ENCODE results near the gene TMEM141.

TMEM141 gene

DNA sequence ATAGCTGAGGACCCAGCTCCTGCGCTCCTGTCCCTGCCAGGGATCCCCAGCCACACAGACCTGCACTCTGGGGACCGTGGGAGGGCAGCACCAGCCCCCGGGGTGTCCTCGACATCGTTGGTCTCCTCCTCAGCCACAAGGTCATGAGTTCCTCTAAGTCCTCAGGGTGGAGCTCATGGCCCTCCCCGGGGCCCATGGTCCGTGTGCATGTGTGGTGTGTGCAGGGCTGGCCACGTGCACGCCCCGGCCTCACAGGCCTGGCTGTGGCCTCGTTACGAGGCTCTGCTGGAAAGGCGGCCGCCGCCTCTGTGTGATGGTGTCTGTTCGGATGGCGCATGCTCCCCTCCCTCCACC is 35.0 kb downstream of the TMEM141 start:
- in situ Hi-C loops (cut with MboI; ENCODE audit: low pct_unique_long_range_greater_than_20kb, low sequenced_read_pairs, unreplicated experiment) = no loop called here
- DNase-seq (ENCODE audit: low spot score) = no peak
- TF ChIP-seq, protein P1, sequence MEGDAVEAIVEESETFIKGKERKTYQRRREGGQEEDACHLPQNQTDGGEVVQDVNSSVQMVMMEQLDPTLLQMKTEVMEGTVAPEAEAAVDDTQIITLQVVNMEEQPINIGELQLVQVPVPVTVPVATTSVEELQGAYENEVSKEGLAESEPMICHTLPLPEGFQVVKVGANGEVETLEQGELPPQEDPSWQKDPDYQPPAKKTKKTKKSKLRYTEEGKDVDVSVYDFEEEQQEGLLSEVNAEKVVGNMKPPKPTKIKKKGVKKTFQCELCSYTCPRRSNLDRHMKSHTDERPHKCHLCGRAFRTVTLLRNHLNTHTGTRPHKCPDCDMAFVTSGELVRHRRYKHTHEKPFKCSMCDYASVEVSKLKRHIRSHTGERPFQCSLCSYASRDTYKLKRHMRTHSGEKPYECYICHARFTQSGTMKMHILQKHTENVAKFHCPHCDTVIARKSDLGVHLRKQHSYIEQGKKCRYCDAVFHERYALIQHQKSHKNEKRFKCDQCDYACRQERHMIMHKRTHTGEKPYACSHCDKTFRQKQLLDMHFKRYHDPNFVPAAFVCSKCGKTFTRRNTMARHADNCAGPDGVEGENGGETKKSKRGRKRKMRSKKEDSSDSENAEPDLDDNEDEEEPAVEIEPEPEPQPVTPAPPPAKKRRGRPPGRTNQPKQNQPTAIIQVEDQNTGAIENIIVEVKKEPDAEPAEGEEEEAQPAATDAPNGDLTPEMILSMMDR (IDR thresholded peaks at IDR 0.05; ENCODE audit: extremely low read depth, insufficient read depth, missing control alignments) = no peak

DNA sequence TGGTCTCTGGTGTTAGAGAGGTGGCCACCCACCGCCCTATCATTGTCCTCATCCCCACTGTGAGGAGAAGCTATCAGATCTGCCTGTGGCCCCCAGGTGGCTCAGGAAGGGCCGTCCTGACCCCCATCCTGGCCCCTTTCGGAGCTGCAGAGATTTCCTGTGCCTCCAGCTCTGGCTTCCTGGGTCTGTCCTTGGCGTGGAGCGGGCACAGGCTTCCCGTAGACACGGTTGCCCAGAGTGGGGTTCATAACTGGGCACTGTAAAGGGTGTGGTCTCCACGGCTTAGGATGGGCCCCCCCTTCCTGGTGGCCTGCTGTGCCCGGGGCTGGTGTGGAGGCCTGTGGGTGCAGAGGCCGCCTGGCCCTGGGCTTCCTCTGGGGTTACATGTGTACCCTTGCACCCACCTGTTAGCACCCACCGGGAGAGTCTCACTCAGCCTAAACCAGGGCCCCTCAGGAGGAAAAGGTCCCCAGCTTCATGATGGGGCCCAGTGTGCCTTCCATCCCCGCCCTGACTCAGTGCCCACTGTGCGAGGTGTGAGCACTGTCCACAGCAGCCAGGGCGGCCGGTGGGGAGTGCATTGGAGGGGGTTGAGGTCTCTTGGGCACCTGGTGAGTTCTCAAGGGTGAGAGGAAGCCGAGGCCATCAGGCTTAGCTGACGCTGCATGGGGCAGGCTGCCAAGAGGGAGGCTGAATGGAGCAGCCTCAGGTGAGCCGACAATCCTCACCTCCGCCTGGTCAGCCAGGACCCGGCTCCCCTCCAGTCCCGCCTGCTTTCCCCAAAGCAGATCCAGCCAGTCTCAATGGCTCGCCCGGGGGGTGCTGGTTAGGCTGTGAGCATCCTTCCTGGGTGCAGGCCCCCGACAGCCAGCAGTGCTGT is 35.8 kb downstream of the TMEM141 start:
- TF ChIP-seq, protein P1 (IDR thresholded peaks at IDR 0.05; ENCODE audit: extremely low read depth, insufficient read depth, missing control alignments) = no peak
- in situ Hi-C loops (cut with MboI; ENCODE audit: low pct_unique_long_range_greater_than_20kb, low sequenced_read_pairs, unreplicated experiment) = no loop called here
- DNase-seq (ENCODE audit: low spot score) = no peak

DNA sequence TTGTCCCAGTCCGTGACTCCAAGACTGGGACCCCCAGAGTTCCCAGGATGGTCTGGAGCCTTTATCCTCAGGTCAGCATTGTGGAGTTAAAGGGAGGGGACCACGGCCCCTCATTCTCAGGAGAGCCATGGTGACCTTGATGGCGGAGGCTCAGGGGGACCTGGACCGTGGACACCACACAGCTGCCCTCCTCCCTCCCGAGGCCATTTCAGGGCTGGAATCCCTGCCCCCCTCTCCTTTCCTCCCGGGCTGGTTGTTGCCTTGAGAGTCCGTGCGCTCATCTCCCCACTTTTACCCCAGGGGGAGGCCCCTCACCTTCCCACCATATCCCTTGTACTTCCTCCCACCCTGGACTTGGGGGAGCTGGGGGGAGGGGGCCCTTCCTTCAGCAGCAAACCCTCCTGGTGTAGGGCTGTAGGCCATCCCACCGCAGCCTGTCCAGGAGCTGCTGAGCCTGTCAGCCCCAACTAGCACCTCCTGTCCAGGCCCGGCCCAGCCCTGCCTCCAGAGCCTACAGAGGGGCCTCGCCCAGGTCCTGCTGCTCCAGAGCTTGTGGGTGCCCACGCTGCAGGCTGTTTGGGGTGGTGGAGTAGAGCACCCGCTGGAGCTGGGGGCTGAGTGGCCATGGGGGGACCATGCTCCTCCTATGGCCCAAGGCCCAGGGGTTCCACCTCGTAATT is 36.8 kb downstream of the TMEM141 start:
- DNase-seq (ENCODE audit: low spot score) = no peak
- in situ Hi-C loops (cut with MboI; ENCODE audit: low pct_unique_long_range_greater_than_20kb, low sequenced_read_pairs, unreplicated experiment) = no loop called here
- TF ChIP-seq, protein P1 (IDR thresholded peaks at IDR 0.05; ENCODE audit: extremely low read depth, insufficient read depth, missing control alignments) = no peak

DNA sequence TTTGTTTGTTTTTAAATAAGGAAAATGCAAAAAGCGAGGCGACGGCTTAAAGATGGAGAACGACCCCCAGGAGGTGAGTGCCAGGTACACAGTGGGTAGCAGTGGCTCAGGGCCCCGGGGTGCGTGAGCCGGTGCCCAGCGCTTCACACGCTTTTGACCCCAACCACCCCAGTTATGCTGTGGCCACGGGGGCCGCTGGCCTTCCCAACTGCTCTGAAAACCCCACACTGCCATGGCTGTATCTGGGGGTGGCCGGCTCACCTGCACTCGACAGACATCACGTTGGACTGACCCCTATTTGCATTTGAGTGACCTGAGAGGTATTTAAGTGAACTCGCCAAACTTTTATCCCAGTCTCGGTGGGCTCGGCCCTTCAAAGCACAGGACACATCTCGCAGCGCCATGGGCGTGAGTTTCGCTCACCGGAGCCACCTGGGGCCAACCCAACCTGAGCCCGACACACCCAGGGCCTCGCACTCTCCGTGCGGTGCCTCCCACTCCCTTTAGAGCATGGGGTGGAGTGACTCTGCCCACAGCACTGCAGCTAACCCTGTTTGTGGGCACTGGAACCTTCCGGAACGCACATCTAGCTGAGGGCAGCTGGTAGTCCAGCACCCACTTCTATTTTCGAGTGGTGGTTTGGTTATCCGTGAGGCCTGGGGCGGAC is 37.5 kb downstream of the TMEM141 start:
- no peak for DNase-seq (ENCODE audit: low spot score)
- TF ChIP-seq, protein P1 (IDR thresholded peaks at IDR 0.05; ENCODE audit: extremely low read depth, insufficient read depth, missing control alignments) = no peak
- in situ Hi-C loops (cut with MboI; ENCODE audit: low pct_unique_long_range_greater_than_20kb, low sequenced_read_pairs, unreplicated experiment) = no loop called here

DNA sequence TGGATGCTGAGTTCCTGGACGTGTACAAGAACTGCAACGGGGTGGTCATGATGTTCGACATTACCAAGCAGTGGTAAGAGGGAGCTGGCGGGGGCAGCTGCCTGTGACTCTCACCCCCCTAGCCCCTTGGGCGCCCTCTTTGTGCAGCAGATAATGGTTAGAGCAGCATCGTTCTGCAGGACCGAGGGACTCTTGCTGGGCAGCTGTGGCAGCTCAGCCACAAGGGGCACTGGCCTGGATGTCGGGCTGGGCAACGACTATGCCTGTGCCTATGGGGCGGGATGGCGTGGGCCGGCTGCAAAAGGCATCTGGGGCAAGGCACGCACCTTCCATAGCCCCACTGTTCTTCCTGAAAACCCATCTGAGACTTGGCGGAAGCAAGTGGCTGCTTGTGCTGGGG is 38.3 kb downstream of the TMEM141 start:
- TF ChIP-seq, protein P1 (IDR thresholded peaks at IDR 0.05; ENCODE audit: extremely low read depth, insufficient read depth, missing control alignments) = no peak
- in situ Hi-C loops (cut with MboI; ENCODE audit: low pct_unique_long_range_greater_than_20kb, low sequenced_read_pairs, unreplicated experiment) = no loop called here
- DNase-seq (ENCODE audit: low spot score) = no peak

DNA sequence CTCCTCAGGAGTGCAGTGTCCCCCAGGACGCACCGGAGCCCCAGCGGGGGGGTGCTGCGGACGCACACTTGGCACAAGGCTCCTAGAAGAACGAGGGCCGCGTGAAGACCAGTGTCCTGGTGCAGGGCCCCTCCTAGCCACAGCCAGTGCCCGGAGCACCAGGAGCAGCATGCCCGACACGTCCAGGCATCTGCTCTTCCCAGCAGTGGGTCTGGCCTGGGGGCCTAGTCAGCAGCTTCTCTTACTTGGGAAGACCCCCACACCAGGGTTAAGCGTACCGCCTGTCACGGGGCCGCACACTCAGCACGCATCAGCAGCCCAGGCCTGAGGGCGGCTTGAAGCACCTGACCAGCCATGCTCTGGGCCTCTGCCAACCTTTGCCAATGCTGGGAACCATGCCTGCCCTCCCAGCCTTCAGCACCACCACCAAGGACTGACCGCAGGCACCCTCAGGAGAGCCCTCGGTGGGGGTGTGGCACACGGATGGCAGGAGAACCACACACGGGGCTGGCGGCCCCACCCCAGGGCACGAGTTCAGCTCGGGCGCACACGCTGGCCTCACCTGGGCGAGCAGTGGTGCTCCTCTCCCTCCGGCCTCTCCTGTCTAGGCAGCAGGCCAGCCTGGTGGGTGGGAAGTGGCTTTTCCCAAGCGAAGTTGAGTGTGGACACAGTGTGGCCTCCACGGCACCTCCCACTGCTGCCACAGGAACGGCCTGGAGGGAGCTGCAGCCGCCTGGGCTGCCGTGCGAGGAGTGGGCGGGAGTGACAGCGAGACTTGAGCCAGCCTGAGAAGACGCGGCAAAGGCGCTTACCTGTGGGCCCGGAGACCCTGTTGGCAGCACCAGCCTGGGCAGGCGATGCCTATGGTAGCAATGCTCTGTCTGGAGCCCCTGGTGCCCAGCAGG is 39.1 kb downstream of the TMEM141 start:
- in situ Hi-C loops (cut with MboI; ENCODE audit: low pct_unique_long_range_greater_than_20kb, low sequenced_read_pairs, unreplicated experiment) = no loop called here
- DNase-seq (ENCODE audit: low spot score) = no peak
- TF ChIP-seq, protein P1 (IDR thresholded peaks at IDR 0.05; ENCODE audit: extremely low read depth, insufficient read depth, missing control alignments) = no peak
